Measurements from ENCODE around the gene FTO. TPM values are rescaled to one million over a fixed set of nuclear protein-coding genes. Genes with fewer than 3 reads are reported as not detected.

Gene FTO
- total and polyA plus RNA-seq, 12 donors, result 17.8 to 310 (median 156) TPM

DNA sequence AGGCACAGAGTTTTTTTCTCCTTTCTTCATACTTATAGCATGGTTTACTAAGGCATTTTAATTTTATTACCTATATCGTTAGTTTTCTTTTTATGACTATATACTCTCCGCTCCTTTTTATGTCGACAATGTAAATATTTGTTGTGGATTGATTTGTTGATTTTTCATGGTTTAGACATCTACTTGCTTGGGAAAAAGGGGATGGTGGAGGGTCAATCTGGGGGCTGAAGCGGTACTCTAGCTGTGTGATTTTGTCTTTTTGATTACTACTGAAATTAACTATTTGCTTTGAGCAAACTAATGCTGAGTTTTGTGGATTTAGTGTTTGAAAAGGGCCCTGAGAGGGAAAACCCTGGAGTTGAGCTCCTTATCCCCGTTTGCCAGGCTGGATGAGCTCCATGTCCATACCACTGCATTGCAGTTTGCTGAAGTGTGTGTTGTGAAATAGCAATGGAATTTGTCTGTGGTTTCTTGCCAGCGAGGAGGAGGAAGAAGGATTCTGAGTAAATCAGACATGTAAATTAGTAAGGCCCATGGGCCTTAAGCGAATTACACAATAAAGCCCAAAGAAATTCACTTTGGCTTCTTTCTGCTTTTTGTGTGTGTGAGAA lies 72.0 kb downstream of the FTO start:
- 57 to 62% (median 59%) methylated on average over 7 of the region's 7 CpGs for WGBS, 4 donors
- Histone ChIP-seq H3K27me3 (no peaks in the 10 kb centered on the region), H3K36me3 (replicated peaks in 1 of 2) (no peaks in the 10 kb centered on the region), H3K4me1 (replicated peaks in 1 of 2) (peaks cover 28 to 74% of the 10 kb centered on the region in 2 donors), H3K4me3 (no peak overlapping the region), H3K9me3 (replicated peaks in 1 of 3) (no peaks in the 10 kb centered on the region), H3K27ac (peak overlapping the region; percentile 14 to 77 (median 52))
- TF ChIP-seq, protein P1, sequence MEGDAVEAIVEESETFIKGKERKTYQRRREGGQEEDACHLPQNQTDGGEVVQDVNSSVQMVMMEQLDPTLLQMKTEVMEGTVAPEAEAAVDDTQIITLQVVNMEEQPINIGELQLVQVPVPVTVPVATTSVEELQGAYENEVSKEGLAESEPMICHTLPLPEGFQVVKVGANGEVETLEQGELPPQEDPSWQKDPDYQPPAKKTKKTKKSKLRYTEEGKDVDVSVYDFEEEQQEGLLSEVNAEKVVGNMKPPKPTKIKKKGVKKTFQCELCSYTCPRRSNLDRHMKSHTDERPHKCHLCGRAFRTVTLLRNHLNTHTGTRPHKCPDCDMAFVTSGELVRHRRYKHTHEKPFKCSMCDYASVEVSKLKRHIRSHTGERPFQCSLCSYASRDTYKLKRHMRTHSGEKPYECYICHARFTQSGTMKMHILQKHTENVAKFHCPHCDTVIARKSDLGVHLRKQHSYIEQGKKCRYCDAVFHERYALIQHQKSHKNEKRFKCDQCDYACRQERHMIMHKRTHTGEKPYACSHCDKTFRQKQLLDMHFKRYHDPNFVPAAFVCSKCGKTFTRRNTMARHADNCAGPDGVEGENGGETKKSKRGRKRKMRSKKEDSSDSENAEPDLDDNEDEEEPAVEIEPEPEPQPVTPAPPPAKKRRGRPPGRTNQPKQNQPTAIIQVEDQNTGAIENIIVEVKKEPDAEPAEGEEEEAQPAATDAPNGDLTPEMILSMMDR (IDR thresholded peaks at IDR 0.05), result no peak
- no peak for TF ChIP-seq POLR2A (IDR thresholded peaks at IDR 0.05)
- peak in 6 of 7 donors; percentile 40 to 75 (median 67) for DNase-seq
- intact Hi-C loops (cut with DNase I), result no loop called here

DNA sequence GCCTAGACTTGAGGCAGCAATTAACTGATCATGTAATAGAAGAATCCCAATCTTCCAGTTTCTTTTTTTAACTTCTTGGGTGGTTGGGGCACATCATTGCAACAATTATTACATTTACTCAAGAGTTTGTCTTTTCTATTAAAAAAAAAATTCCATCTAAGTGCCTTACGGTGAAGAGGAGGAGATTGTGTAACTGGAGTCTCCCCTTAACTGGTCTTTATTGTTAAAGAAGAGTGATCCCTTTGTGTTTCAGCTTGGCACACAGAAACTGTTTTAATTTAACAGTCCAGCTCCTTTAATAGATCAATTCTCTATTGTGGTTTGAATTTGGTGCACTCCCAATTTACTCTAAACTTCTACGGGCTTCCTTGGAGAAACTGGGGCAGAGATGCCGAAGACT lies 75.2 kb downstream of the FTO start:
- H3K27ac ChIP-seq, result no peak overlapping the region
- DNase-seq, result no peak
- TF ChIP-seq, protein P1 (IDR thresholded peaks at IDR 0.05), result no peak
- TF ChIP-seq POLR2A (IDR thresholded peaks at IDR 0.05), result no peak
- no peak overlapping the region for H3K4me3 ChIP-seq
- peaks cover 22 to 65% of the 10 kb centered on the region in 2 donors for H3K4me1 ChIP-seq (replicated peaks in 1 of 2)
- H3K27me3 ChIP-seq, result no peaks in the 10 kb centered on the region
- H3K36me3 ChIP-seq (replicated peaks in 1 of 2), result no peaks in the 10 kb centered on the region
- WGBS, 4 donors, result 90 to 95% (median 91%) methylated on average over 3 of the region's 3 CpGs
- no peaks in the 10 kb centered on the region for H3K9me3 ChIP-seq (replicated peaks in 1 of 3)
- intact Hi-C loops (cut with DNase I), result no loop called here

DNA sequence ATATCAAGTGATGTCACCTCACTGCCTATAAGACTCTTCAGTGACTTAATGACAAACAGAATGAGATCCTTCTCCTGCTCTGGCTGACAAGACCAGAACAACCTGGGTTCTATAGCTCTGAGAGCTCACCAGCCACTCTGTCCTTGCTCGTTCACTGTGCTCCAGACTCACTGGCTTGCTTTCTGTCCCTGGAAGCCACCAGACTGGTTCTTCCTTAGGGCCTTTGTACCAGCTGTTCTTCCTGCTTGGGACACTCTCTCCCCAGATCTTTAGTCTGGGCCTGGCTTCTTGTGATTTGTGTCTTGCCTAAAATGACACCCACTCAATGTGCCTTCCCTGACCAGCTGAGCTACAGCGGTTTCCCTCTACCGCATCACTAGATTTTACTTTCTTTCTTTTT lies 76.1 kb downstream of the FTO start:
- Histone ChIP-seq H3K4me1 (replicated peaks in 1 of 2) (peaks cover 22 to 62% of the 10 kb centered on the region in 2 donors), H3K27me3 (no peaks in the 10 kb centered on the region), H3K36me3 (replicated peaks in 1 of 2) (no peaks in the 10 kb centered on the region), H3K9me3 (replicated peaks in 1 of 3) (no peaks in the 10 kb centered on the region), H3K27ac (no peak overlapping the region), H3K4me3 (no peak overlapping the region)
- 94 to 100% (median 96%) methylated on average over 3 of the region's 3 CpGs for WGBS, 4 donors
- intact Hi-C loops (cut with DNase I), result no loop called here
- no peak for DNase-seq
- TF ChIP-seq, protein P1 (IDR thresholded peaks at IDR 0.05), result no peak
- no peak for TF ChIP-seq POLR2A (IDR thresholded peaks at IDR 0.05)

DNA sequence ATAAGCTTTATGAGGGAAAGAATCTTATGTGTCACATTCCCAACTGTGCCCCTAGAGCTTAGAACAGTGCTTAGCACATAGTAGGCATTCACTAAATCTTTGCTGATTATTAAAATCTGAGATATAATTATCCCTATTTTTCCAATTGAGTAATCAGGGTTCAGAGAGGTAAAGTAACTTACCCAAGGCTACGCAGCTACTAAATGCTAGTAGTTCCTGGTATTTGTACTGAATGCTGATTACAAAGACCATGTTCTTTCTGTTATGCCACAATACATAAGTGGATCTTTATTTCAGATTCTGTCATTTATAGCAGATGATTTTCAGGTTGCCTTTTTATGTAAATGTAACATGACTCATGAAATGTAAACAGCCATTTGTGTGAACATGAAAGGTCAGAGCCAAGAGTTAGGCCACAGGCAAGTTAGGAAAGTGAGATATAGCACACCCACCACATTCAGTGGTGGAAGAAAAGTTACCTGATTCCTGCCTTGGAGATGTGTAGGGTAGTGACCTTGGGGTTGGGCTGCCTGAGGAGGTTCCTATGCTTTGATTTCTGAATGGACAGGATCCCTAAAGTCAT lies 77.2 kb downstream of the FTO start:
- WGBS, 4 donors, result 99 to 100% (median 100%) methylated on average over 1 of the region's 1 CpG
- H3K27ac ChIP-seq, result no peak overlapping the region
- H3K4me3 ChIP-seq, result no peak overlapping the region
- no peak for TF ChIP-seq POLR2A (IDR thresholded peaks at IDR 0.05)
- no peaks in the 10 kb centered on the region for H3K27me3 ChIP-seq
- H3K4me1 ChIP-seq (replicated peaks in 1 of 2), result peaks cover 12 to 51% of the 10 kb centered on the region in 2 donors
- intact Hi-C loops (cut with DNase I), result no loop called here
- no peaks in the 10 kb centered on the region for H3K36me3 ChIP-seq (replicated peaks in 1 of 2)
- no peaks in the 10 kb centered on the region for H3K9me3 ChIP-seq (replicated peaks in 1 of 3)
- DNase-seq, result no peak

DNA sequence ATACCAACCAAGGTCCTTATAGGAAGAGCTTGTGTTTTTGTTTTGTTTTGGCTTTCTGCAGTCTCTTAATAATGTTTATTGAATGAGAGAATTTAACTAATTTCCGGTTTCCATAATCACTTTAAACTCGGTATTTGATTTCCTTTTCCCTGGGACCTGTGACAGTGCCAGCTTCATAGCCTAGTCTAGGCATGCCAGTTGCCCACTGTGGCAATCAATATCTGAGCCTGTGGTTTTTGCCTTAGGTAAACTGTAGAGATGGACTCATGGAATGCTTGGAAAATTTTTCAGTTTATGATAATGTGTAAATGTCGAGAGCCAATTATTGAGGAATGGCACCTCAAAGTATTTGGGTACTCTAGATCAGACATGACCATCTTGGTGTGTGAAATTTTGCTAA lies 78.2 kb downstream of the FTO start:
- H3K4me3 ChIP-seq, result no peak overlapping the region
- no peaks in the 10 kb centered on the region for H3K36me3 ChIP-seq (replicated peaks in 1 of 2)
- H3K4me1 ChIP-seq (replicated peaks in 1 of 2), result peaks cover 8 to 43% of the 10 kb centered on the region in 2 donors
- H3K27me3 ChIP-seq, result no peaks in the 10 kb centered on the region
- intact Hi-C loops (cut with DNase I), result no loop called here
- no peak for TF ChIP-seq POLR2A (IDR thresholded peaks at IDR 0.05)
- TF ChIP-seq, protein P1 (IDR thresholded peaks at IDR 0.05), result no peak
- H3K9me3 ChIP-seq (replicated peaks in 1 of 3), result no peaks in the 10 kb centered on the region
- no peak for DNase-seq
- no peak overlapping the region for H3K27ac ChIP-seq
- WGBS, 4 donors, result 86 to 100% (median 96%) methylated on average over 3 of the region's 3 CpGs

All from adrenal gland (tissue), 12 donors.